IPS-NIHi11 (cell line): ENCODE measurements around the gene AKTIP.
A peak's percentile ranks its signal among the peaks of the same experiment; 100 is the strongest.
"Not testable (repeated sequence)": the region's sequence is repeated elsewhere in the genome, so short reads cannot be mapped to it uniquely, and the experiment has no call there.

ENCODE experiments used
- DNase-seq: peaks from one replicate; pipeline ENCODE4 v3.0.0; 2012; ENCODE audit warnings: mixed read lengths, low spot score

Gene AKTIP

DNA sequence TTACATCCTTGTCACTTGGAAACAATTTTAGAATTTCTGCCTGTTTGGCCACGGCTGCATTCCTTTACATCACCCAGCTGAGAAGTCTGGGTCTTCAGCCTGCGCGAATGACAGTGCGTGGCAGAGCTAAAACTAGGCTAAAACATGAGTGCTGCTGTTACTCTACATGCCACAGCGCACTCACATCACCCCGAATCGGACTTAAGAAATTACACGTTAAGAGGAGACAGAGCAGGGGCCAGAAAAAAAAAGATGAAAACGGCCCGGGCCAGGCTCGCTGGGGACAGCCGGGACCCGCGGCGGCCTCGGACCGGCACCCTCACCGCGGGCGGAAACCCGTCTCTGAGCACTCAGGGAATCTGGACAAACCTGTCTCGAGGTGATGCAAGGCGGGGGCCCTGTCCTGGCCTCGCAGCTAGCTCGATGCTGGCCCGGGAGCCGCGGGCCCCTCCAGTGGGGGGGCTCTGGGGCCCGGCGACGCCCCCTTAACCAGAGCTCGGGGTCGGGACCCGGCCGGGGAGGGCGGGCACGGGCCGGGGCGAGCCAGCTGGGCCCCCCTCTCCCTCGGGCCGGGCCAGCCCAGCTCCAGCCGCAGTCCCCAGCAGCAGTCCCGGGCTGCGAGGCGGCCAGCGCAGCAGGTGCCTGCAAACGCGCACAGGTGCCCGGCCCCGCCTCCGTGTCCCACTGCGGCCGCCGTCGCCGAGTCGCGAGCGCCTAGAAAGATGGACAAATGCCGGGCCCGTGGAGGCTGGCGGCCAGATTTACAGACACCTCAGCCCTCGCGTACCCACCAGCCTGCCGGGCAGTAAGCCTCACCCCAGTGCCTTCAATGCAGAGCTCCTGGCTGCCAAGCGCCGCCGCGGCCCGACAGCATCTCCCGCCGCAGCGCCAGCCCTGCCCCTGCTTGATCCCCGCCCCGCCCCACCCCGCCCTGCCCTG, at the start of gene AKTIP:
Gene AKTIP (minus strand): TSS at position 879 of the 939 bp plus-strand sequence. CDS start 2,950 bp downstream, outside the sequence.
- DNase-seq, result peak; percentile 62

DNA sequence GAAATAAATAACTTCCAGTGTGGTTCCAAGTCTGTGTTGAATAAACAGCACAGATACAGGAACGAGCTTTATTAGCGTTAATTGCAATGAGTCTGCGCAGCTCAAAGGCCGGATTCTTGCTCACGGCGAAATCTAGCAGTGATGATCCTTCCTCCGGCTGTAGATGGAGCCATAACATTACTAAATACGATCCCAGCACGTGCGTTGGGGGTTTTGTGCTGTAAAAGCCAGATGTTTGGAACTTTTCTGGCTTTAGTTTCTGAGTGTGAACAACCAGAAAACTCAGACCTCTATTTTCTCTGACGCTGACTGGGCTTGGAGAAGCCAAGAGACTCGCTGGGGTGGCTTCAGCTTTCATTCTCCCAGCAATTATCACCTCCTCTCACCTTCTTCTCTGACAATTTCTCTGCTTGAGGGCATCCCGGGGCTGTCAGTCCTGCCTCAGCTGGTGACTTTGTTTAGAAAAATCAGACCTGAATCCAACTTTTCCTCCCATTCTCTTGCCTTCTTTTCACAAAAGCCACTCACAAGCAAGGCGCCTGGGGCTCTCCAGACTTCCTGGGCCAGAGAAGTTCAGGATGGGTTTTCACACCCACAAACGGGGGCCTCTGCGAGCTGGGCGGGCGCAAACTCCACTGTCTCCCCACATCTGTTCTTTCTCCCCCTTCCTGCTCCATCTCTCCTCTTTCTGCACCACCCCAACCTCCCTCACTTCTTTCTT, 47.1 kb upstream of the AKTIP start:
- peak; percentile 78 for DNase-seq

DNA sequence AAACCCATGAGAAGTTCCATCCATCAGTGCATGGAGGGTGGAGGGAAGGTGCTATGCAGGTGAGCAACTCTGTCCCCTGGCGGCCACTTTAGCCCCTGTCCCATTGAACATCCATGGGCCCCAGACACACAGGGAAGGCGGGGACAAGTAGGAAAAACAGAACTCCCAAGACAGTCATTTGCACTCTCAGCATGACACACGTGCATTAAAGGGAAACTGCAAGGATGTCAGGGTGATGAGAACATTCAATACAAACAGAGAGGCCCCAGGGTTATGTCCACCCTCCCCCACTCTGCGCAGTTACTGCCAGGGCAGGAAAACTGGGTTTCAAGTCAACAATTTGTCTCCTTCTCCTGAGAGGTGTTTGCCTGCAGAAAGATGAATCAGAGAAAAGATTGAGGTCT, 44.0 kb upstream of the AKTIP start:
- peak; percentile 59 for DNase-seq

DNA sequence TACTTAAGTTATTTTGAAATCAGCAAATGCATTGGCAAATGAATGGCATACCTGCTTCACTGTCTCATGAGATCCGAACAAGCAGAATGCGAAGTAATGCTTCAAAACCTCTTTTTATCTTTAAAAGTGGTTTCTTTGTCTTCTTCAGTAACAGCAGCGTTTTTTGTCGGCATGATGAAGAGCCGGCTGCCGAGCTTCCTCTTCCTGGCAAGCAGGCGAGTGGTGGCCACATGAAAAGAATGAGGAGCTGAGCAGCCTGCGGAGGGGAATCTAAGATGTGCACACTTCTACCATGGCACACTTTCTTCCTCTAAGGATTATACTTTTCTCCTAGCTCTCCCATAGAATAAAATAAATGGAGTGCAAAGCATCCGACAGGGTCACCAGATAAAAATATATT, 42.4 kb upstream of the AKTIP start:
- DNase-seq, result no peak

DNA sequence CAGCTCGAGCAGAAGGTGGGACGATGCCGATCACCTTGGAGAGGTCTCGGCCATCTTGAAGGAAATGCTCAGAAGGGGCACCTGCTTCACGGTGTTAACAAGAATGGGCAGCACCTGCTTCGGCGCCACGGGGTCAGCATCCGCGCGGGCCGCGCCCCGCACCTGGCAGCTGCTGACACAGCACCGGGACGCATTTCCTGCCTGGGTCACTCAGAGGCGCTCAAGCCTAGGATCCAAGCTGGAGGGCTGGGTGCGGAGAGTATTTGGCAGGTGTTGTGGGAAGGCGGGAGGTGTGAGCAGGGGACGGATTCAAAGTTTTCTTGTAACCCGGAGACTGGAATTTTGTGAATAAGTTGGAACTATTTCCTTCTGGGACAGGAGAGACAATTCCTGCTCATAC, 39.3 kb upstream of the AKTIP start:
- DNase-seq, result peak; percentile 53

DNA sequence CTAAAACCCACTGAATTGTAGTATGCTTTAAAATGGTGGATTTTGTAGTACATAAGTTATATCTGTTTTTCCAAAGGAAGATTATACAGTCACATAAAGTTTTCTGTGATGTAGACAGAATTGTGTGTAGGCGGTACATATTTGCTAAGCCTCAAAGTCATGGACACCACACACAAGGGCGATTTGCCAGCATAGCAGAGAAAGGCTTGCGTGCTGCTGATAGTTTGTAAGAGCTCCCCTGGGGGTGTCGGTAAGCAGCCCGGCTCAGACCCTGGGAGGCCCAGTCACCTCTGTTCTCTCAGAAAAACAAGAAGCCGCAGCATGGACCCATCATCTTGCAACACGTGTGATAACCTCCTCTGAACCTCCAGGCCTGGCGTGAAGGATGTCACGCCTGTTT, 38.3 kb upstream of the AKTIP start:
- DNase-seq, result no peak

DNA sequence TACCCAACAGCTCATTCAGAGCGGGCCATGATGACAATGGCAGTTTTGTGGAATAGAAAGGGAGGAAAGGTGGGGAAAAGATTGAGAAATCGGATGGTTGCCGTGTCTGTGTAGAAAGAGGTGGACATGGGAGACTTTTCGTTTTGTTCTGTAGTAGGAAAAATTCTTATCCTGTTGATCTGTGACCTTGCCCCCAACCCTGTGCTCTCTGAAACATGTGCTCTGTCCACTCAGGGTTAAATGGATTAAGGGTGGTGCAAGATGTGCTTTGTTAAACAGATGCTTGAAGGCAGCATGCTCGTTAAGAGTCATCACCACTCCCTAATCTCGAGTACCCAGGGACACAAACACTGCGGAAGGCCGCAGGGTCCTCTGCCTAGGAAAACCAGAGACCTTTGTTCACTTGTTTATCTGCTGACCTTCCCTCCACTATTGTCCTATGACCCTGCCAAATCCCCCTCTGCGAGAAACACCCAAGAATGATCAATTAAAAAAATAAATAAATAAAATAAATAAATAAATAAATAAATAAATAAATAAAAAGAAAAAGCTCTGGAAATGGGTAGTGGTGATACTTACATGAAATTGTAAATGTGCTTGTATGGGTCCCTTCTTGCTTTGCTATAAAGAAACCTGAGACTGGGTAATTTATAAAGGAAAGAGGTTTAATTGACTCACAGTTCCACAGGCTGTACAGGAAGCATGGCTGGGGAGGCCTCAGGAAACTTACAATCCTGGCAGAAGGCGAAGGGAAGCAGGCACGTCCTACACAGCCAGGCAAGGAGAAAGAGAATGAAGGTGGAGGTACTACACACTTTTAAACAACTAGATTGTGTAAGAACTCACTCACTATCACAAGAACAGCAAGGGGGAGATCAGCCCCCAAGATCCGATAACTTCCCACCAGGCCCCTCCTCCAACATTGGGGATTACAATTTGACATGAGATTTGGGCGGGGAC, 37.0 kb upstream of the AKTIP start:
- DNase-seq, result not testable (repeated sequence)

DNA sequence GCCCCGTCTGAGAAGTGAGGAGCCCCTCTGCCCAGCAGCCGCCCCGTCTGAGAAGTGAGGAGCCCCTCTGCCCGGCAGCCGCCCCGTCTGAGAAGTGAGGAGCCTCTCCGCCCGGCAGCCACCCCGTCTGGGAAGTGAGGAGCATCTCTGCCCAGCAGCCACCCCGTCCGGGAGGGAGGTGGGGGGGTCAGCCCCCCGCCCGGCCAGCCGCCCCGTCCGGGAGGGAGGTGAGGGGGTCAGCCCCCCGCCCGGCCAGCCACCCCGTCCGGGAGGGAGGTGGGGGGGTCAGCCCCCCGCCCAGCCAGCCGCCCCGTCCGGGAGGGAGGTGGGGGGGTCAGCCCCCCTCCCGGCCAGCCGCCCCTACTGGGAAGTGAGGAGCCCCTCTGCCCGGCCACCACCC, 36.3 kb upstream of the AKTIP start:
- DNase-seq, result not testable (repeated sequence)

DNA sequence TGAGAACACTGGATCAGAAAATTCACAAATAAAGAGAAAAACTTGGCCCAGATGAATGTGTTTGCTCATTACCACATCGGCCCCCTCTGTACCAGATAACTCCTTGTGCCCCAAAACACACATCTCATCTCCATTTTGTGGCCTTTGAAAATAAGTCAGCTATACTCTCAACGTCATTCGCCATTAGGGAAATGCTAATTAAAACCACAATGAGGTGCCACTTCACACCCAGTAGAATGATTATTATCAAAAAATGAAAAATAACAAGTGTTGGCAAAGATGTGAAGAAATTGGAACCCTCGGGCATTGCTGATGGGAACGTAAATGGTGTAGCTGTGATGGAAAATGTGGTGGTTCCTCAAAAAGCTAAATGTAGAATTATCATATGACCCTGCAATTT, 34.6 kb upstream of the AKTIP start:
- no peak for DNase-seq

DNA sequence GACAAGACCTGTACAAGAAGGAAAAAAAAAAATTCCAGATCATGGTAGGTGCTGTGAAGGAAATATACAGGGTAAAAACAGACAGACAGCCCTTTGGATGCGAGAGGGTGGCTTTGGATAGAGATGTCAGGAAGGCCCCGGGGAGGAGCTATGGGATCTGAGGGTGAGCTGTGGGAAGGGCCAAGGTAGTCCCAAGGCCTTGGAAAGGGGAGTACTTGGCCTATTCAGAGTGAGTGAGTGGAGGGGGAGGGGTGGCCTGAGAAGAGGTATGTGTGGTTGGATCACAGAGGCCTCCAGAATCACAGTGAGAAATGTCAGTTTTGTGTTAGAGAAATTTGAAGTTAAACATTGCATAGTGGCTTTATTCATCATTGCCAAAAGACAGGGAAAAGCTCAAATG, 31.2 kb upstream of the AKTIP start:
- peak; percentile 36 for DNase-seq

DNA sequence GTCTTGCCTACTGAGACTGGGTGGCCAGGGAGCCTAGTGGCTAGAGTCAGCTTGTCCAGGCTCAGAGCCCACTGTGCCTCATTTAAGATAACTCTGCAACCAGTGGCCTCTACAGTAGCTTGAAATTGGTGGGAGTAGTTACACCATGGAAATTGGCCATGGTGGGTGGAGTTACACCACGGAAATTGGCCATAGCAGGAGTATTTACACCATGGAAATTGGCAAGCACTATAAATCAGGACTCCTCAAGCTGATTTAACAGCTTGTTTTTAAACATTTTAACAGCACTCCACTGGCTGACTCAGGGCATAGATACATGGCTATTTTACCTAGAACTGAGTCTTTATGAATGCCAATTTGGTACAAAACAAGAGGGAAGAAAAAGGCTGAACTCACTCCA, 27.7 kb upstream of the AKTIP start:
- no peak for DNase-seq

DNA sequence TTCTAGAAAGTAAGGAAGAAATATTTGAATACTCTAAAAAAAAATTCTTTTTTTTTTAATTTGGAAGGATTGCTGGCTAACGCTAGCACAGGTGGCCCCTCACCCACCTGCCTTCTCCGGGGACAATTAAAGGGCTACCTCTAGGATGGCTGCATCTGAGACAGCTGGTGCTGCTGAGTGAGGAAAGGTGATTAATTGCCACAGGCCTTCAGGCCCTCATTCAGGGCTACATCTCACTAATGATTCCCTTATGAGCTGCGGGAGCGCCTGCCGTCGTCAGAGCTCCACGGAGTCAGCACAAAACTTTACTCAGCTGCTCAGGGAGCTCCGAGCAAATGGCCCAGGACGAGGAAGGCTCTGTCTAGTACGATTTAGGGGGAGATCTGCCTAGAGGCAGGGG, 27.0 kb upstream of the AKTIP start:
- no peak for DNase-seq

DNA sequence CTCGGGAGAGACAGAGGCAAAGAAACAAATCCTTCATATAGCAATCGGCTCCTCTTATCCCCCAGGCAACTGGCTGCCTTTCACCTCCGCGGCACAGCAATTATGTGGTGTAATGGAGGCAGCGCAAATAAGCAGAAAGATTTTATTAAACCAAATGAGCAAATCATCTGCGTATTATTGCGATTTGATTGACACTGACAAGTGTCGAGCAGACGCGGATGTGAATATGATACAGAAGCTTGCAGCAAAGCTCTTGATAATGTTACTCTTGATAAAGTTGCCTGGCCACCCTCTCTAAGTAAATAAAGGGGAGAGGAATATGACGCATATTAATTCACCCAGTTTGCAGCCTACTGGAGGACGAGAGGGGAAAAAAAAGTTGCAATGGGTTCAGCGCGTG, 26.5 kb upstream of the AKTIP start:
- DNase-seq, result no peak

DNA sequence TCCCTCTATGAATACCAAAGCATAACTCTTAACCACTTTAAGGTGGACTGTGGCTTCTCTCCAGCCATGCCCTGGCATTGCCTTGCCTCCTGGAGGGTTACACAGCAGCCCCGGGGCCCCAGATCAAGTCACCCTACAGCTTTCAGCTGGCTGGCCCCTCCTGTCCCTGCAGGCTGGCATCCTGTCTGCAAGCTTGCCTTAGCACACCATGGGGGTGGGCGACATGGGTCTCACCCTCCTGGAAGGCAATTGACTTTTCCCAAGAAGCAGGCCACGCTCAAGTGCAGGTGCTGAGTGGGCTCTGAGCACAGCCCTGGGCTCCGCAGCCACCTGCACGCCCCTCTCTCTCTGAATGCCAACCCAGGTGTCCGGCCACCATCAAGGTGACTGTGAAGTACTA, 25.8 kb upstream of the AKTIP start:
- no peak for DNase-seq

DNA sequence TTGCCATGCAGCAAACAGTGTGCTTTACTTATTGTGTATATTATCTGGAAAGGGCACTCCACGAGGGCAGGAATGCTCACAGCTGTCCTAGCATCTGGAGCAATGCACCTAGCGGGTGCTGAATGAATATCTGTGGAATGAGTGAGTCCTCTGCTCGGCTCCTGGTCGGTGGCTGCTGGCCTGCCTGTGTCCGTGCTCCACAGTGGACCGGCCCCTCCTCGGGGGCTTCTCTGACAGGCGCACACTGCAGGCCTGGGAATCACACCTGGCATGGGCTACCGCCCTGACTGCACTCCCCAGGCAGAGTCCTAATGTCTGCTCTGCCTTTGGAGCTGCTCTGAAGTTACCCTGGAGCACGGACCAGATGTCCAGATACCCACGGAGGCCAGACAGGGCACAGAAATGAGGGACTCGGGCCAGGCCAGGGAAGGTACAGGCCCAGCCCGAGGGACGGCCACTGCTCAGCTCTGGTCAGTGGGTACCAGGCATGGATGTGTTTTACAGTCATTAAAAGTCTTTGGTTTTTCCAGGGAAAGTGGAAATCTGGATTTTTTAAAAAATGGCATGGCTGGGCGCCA, 21.1 kb upstream of the AKTIP start:
- no peak for DNase-seq

DNA sequence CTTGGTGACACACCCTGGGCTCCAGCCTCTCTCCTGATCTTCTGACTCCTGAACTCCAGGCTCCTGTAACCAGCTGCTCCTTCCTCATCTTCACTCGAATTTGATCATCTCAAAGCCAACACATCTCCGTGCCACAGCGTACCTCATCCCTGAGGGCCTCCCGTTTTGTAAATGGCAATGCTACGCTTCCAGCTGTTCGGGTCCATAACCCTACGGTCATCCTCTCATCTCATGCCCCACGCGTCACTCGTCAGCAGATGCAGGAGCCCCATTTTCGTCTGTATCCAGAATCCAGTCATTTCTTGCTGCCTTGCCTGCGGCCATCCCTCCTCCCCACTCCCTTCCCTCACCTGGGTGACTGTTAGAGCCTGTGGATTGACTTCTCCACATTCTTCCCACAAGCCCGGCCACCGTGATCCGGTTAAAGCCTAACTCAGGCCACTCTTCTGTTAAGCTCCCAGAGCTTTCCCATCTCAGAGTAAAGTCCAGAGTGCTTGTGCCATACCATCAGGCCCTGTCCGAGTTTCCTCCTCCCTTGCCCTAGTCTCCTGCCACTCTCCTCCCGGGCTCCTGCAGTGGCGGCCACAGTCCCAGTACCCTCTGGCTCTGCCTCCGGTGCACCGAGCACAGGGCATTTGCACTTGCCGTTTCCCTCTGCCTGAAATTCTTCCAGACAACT, 20.3 kb upstream of the AKTIP start:
- DNase-seq, result no peak

DNA sequence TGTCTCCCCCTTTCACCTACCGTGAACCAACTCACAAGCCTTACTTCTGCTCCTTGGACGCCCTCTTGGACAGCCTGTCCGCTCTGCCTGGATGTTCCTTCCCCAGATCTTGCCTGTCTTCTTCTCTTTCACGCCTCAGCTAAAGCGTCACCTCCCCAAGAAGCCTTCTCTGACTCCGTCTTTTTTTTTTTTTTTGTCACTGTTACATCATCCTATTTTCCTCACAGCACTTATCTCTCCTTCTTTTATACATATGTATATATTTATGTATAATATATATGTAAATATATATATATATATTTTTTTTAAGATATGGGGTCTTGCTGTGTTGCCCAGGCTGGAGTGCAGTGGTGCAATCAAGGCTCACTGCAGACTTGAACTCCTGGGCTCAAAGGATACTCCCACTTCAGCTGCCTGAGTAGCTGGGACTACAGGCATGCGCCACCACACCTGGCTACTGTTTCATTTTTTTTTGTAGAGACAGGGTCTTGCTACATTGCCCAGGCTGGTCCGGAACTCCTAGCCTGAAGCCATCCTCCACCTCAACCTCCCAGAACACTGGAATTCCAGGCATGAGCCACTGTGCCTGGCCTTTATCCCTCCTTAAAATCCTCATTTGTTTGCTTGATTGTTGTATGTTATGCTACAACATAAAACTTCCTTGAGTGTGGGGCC, 16.5 kb upstream of the AKTIP start:
- no peak for DNase-seq

DNA sequence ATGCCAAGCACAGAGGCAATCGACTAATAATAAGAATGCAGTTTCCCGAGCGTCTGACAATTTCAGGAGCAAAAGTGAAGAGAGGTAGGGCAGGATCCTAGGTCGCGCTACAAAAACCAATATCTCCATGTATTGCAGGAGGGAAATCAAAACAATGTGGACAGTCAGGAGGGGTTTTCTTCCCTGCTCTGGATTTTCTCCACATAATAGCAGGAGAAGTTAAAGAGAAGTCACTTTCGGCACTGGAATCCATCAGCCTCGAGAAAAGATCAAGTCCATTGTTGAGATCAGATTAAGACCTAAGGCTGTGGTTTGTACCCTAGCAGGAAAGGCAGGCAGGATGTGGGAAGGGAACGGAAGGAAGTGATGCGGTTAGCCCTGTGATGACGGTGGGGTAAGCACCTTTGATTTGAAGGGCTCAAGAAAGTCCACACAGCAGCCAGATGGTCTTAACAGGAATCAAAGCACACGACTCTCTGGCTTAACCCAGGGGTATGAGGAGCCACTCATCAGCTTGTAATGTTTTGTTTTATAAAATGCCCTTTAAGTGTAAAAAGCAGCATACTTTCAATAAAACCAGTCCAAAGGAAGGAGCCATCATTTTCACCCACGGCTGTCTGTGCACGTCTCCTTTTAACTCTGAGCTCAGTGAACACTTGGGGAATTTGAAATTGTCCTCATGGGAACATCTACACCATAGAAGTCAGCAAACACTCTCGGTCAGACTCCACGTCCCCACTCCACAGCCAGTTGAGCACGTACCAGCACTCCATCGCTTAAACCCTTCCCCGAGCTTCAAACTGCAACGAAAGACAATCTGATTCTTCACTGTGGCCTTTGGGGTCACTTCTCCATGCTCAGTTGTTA, 15.8 kb upstream of the AKTIP start:
- no peak for DNase-seq

DNA sequence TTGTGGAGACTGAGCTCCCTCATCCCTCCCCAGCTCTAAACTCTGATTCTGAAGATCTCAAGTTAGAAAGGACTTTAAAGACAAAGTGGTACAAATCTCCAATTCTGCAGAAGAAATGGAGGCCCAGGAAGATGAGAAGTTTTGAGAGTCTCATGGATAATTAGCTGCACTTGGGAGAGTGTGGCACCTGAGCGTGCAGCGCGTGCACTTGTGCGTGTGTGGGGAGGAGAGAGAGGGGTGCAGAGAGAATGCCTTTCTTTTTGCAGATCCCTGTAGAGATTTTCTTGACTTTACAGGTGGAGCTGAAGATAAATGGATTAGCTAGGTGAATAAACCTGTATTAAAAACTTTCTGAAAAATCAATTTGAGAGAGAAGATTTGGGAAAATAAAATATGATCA, 14.8 kb upstream of the AKTIP start:
- no peak for DNase-seq

DNA sequence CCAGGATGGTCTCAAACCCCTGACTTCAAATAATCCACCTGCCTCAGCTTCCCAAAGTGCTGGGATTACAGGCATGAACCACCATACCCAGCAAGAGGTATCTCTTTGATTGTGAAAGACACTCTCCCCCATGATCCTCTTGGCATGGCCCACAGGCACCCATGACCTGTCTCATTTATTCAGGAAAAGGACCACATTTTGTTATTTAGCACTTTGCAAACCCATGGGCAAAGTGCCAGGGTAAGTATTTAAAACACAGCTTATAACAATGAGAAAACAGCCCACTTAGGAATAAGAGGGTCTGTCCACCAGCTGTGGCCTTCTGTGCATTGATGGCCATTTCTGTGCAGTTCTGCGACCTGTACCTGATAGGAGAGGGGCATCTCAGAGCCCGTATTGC, 12.8 kb upstream of the AKTIP start:
- no peak for DNase-seq
